OCI-LY7 (cell line): ENCODE data around the gene LRRC18. TPM values are rescaled to one million over a fixed set of nuclear protein-coding genes. Genes with fewer than 3 reads are reported as not detected.

Experiments
- BruUV-seq: library from RNA; stranded (reverse); fragments of 400-500 nt; replicated peaks from 2 replicates; lab custom pipeline; 2021; lab: Mats Ljungman, UMichigan
- CTCF ChIA-PET: fragments of 300-600 bp; sonication (Branson Sonifier 250); formaldehyde crosslinking; loops from one replicate; lab custom pipeline; 2022; ENCODE audit warnings: antibody characterized with exemption; ENCODE audit not compliant: unreplicated experiment; lab: Charles Lee
- POLR2A ChIA-PET: fragments of 300-600 bp; sonication (Branson Sonifier 250); formaldehyde crosslinking; loops from one replicate; lab custom pipeline; 2022; ENCODE audit warnings: antibody characterized with exemption; lab: Charles Lee
- DNase-seq: peaks from one replicate; pipeline ENCODE4 v3.0.0-alpha.2; 2015; ENCODE audit warnings: low spot score
- H2AFZ ChIP-seq: fragments of 200-600 bp; sonication (generic), shearing (Covaris generic); 2 replicates; pipeline ENCODE4 v1.6.1; 2014; ENCODE audit warnings: mild to moderate bottlenecking, antibody characterized with exemption, low read length, moderate library complexity
- H3K27ac ChIP-seq: fragments of 200-600 bp; sonication (generic); 2 replicates; pipeline ENCODE4 v1.5.1; 2014; ENCODE audit warnings: mixed run types, low read depth, mild to moderate bottlenecking, moderate library complexity, low read length, inconsistent platforms; ENCODE audit not compliant: poor library complexity, severe bottlenecking
- H3K36me3 ChIP-seq: fragments of 200-600 bp; sonication (generic); 2 replicates; pipeline ENCODE4 v1.6.1; 2014; ENCODE audit warnings: mild to moderate bottlenecking, antibody characterized with exemption, low read length, moderate library complexity, mixed read lengths; ENCODE audit not compliant: insufficient read depth
- H3K4me1 ChIP-seq: fragments of 200-600 bp; sonication (generic); 2 replicates; pipeline ENCODE4 v1.5.1; 2014; ENCODE audit warnings: mild to moderate bottlenecking, low read length; ENCODE audit not compliant: insufficient read depth, poor library complexity, severe bottlenecking
- H3K4me2 ChIP-seq: fragments of 200-600 bp; sonication (generic); 2 replicates; pipeline ENCODE4 v1.6.1; 2014; ENCODE audit warnings: mild to moderate bottlenecking, low read length
- H3K4me3 ChIP-seq: fragments of 200-600 bp; sonication (generic); 2 replicates; pipeline ENCODE4 v1.5.1; 2014; ENCODE audit warnings: mild to moderate bottlenecking, low read depth, low read length; ENCODE audit not compliant: poor library complexity, severe bottlenecking
- H3K79me2 ChIP-seq: fragments of 200-600 bp; sonication (generic); 2 replicates; pipeline ENCODE4 v1.6.1; 2016; ENCODE audit warnings: low read depth, mild to moderate bottlenecking, low read length, moderate library complexity, mixed read lengths; ENCODE audit not compliant: insufficient read depth
- H3K9me2 ChIP-seq: fragments of 200-600 bp; sonication (generic); 2 replicates; pipeline ENCODE4 v1.6.1; 2016; ENCODE audit warnings: mild to moderate bottlenecking, low read length, mixed read lengths; ENCODE audit not compliant: insufficient read depth
- H3K9me3 ChIP-seq: fragments of 200-600 bp; sonication (generic); 2 replicates; pipeline ENCODE4 v1.6.1; 2014; ENCODE audit warnings: mild to moderate bottlenecking, mixed run types, low read length, mixed read lengths
- H4K20me1 ChIP-seq: fragments of 200-600 bp; sonication (generic); 2 replicates; pipeline ENCODE4 v1.6.1; 2014; ENCODE audit warnings: mild to moderate bottlenecking, antibody characterized with exemption, low read length, moderate library complexity, mixed read lengths; ENCODE audit not compliant: insufficient read depth
- CTCF ChIP-seq: fragments of 200-600 bp; sonication (generic); conservative IDR thresholded peaks from 2 replicates; pipeline ENCODE4 v1.5.1; 2014; ENCODE audit warnings: mild to moderate bottlenecking, antibody characterized with exemption, low read length, moderate library complexity, mixed read lengths
- EZH2phosphoT487 ChIP-seq: fragments of 200-600 bp; sonication (generic); IDR thresholded peaks from 2 replicates; pipeline ENCODE4 v1.6.1; 2018; ENCODE audit warnings: low read depth, borderline replicate concordance, mild to moderate bottlenecking, mixed run types, antibody characterized with exemption, low read length, moderate library complexity, mixed read lengths
- intact Hi-C: fragments of 100-400 bp; cut with micrococcal nuclease; formaldehyde crosslinking; loops from one replicate; pipeline ENCODE4 v1.10.0; 2022; ENCODE audit not compliant: unreplicated experiment
- total RNA-seq, 2 experiments: library from RNA; depleted of rRNA in 1 of 2; stranded (reverse); fragments of >200 nt in 1 of 2; shearing (Covaris generic) in 1 of 2; gene quantifications; 2 replicates each; pipeline ENCODE4 v1.2.3, GENCODE V29; 2014 to 2022

Gene LRRC18
- total RNA-seq, 2 experiments from 2014 or later: not detected

GRCh38 chr10:48913674-48914073 is 26.0 kb downstream of the LRRC18 start:
- TF ChIP-seq CTCF (no peak), EZH2phosphoT487 (no peak)
- no peak overlapping the region for H3K27ac ChIP-seq
- no peaks in the 10 kb centered on the region for H4K20me1 ChIP-seq
- ChIA-PET POLR2A (no interaction called here), CTCF (no interaction called here)
- intact Hi-C loops: no loop called here
- H2AFZ ChIP-seq: no peak overlapping the region
- no peaks in the 10 kb centered on the region for H3K4me1 ChIP-seq
- H3K9me3 ChIP-seq: no peaks in the 10 kb centered on the region
- H3K4me2 ChIP-seq: no peak overlapping the region
- no peak for DNase-seq
- peaks cover 20% of the 10 kb centered on the region for H3K36me3 ChIP-seq
- H3K79me2 ChIP-seq: no peaks in the 10 kb centered on the region
- H3K4me3 ChIP-seq: no peak overlapping the region
- H3K9me2 ChIP-seq: no peaks in the 10 kb centered on the region
- no TSS peak for BruUV-seq

GRCh38 chr10:48910548-48910947 is 29.1 kb downstream of the LRRC18 start:
- Histone ChIP-seq H3K4me3 (no peak overlapping the region), H3K36me3 (peaks cover 25% of the 10 kb centered on the region; the same call in 1 of the 2 replicates), H2AFZ (no peak overlapping the region), H3K4me2 (no peak overlapping the region), H3K9me3 (no peaks in the 10 kb centered on the region), H3K27ac (no peak overlapping the region), H3K79me2 (no peaks in the 10 kb centered on the region), H4K20me1 (no peaks in the 10 kb centered on the region), H3K4me1 (no peaks in the 10 kb centered on the region), H3K9me2 (no peaks in the 10 kb centered on the region)
- intact Hi-C loops: no loop called here
- no TSS peak for BruUV-seq
- TF ChIP-seq CTCF (no peak), EZH2phosphoT487 (no peak)
- DNase-seq: no peak
- ChIA-PET CTCF (interaction anchor here (0.6 kb wide), 1 partner anchor 30 kb away, joined by 3 read pairs; no protein-coding TSS in a partner anchor), POLR2A (no interaction called here)

GRCh38 chr10:48907730-48908129 is 31.9 kb downstream of the LRRC18 start:
- no peak overlapping the region for H3K4me3 ChIP-seq
- BruUV-seq: no TSS peak
- no peaks in the 10 kb centered on the region for H3K9me2 ChIP-seq
- H3K36me3 ChIP-seq: peaks cover 46% of the 10 kb centered on the region; the same call in 1 of the 2 replicates
- H3K79me2 ChIP-seq: no peaks in the 10 kb centered on the region
- H4K20me1 ChIP-seq: no peaks in the 10 kb centered on the region
- ChIA-PET CTCF (no interaction called here), POLR2A (no interaction called here)
- TF ChIP-seq EZH2phosphoT487 (no peak), CTCF (no peak)
- no peaks in the 10 kb centered on the region for H3K4me1 ChIP-seq
- no peak for DNase-seq
- no peak overlapping the region for H3K27ac ChIP-seq
- H3K4me2 ChIP-seq: no peak overlapping the region
- no peaks in the 10 kb centered on the region for H3K9me3 ChIP-seq
- intact Hi-C loops: no loop called here
- H2AFZ ChIP-seq: no peak overlapping the region
